Activated T-cell treated with anti-CD3 and anti-CD28 coated beads, Interleukin-2, amount 50 U/mL, for 4 hours (primary cell): ENCODE measurements around the gene DVL3. TPM values are rescaled to one million over a fixed set of nuclear protein-coding genes. Genes with fewer than 3 reads are reported as not detected.

ENCODE experiments used
- ATAC-seq, 2 donors: fragments of 200-7000 bp; cut with Tn5 transposase; one replicate each; pipeline ENCODE4 v1.10.0; 2021
- DNase-seq: peaks from one replicate; pipeline ENCODE4 v3.0.0-alpha.2; 2020
- H3K27me3 Mint-ChIP-seq: one replicate; pipeline ENCODE4 v1.8.0; 2021; ENCODE audit warnings: low read depth, mixed read lengths
- H3K36me3 Mint-ChIP-seq: one replicate; pipeline ENCODE4 v1.8.0; 2022; ENCODE audit warnings: mixed read lengths; ENCODE audit not compliant: insufficient read depth
- H3K4me1 Mint-ChIP-seq: one replicate; pipeline ENCODE4 v1.8.0; 2021; ENCODE audit warnings: low read depth, mixed read lengths
- H3K4me3 Mint-ChIP-seq: one replicate; pipeline ENCODE4 v1.8.0; 2021; ENCODE audit warnings: mild to moderate bottlenecking, moderate library complexity, mixed read lengths
- H3K9me3 Mint-ChIP-seq: one replicate; pipeline ENCODE4 v1.8.0; 2021; ENCODE audit warnings: mixed read lengths
- total RNA-seq, 3 donors: library from RNA; stranded (reverse); gene quantifications; one replicate each; pipeline ENCODE4 v1.2.1, GENCODE V29; 2021

Gene DVL3
- total RNA-seq, 3 donors from 2014 or later = 38.7 to 46.4 (median 40.3) TPM

- H3K36me3 Mint-ChIP-seq = peaks cover 20% of the 10 kb centered on the region
- no peaks in the 10 kb centered on the region for H3K9me3 Mint-ChIP-seq
- DNase-seq (no peak), ATAC-seq (no peak)
- no peaks in the 10 kb centered on the region for H3K4me1 Mint-ChIP-seq
- no peak overlapping the region for H3K4me3 Mint-ChIP-seq
- H3K27me3 Mint-ChIP-seq = no peaks in the 10 kb centered on the region
Measured at GRCh38 chr3:184196536-184196935, 41.4 kb downstream of the DVL3 start.

GRCh38 chr3:184198509-184198908 is 43.3 kb downstream of the DVL3 start:
- Mint-ChIP-seq H3K4me3 (no peak overlapping the region), H3K4me1 (no peaks in the 10 kb centered on the region), H3K9me3 (no peaks in the 10 kb centered on the region)

GRCh38 chr3:184200825-184201224 is 45.6 kb downstream of the DVL3 start:
- ATAC-seq (no peak), DNase-seq (no peak)
- no peaks in the 10 kb centered on the region for H3K4me1 Mint-ChIP-seq
- no peaks in the 10 kb centered on the region for H3K9me3 Mint-ChIP-seq
- no peak overlapping the region for H3K4me3 Mint-ChIP-seq
- H3K27me3 Mint-ChIP-seq = peaks cover 3% of the 10 kb centered on the region
- H3K36me3 Mint-ChIP-seq = no peaks in the 10 kb centered on the region

More at GRCh38 chr3:184198509-184198908, 43.3 kb downstream of the DVL3 start:
- no peak for DNase-seq
- ATAC-seq = no peak
- peaks cover 9% of the 10 kb centered on the region for H3K36me3 Mint-ChIP-seq
- no peaks in the 10 kb centered on the region for H3K27me3 Mint-ChIP-seq

- no peaks in the 10 kb centered on the region for H3K36me3 Mint-ChIP-seq
- no peaks in the 10 kb centered on the region for H3K9me3 Mint-ChIP-seq
- H3K4me3 Mint-ChIP-seq = no peak overlapping the region
- H3K4me1 Mint-ChIP-seq = no peaks in the 10 kb centered on the region
- no peak for DNase-seq
- ATAC-seq = no peak
- H3K27me3 Mint-ChIP-seq = peaks cover 16% of the 10 kb centered on the region
Measured at GRCh38 chr3:184203526-184203925, 48.3 kb downstream of the DVL3 start.

- no peak for ATAC-seq
- Mint-ChIP-seq H3K4me1 (no peaks in the 10 kb centered on the region), H3K4me3 (no peak overlapping the region), H3K9me3 (no peaks in the 10 kb centered on the region), H3K36me3 (no peaks in the 10 kb centered on the region), H3K27me3 (peaks cover 18% of the 10 kb centered on the region)
- DNase-seq = no peak
Measured at GRCh38 chr3:184209146-184209923, 54.2 kb downstream of the DVL3 start.

- no peak for ATAC-seq
- no peaks in the 10 kb centered on the region for H3K36me3 Mint-ChIP-seq
- H3K9me3 Mint-ChIP-seq = no peaks in the 10 kb centered on the region
- H3K4me1 Mint-ChIP-seq = no peaks in the 10 kb centered on the region
- H3K4me3 Mint-ChIP-seq = no peak overlapping the region
- peaks cover 10% of the 10 kb centered on the region for H3K27me3 Mint-ChIP-seq
- no peak for DNase-seq
Measured at GRCh38 chr3:184211297-184211696, 56.1 kb downstream of the DVL3 start.

- Mint-ChIP-seq H3K9me3 (no peaks in the 10 kb centered on the region), H3K4me1 (no peaks in the 10 kb centered on the region), H3K4me3 (no peak overlapping the region), H3K27me3 (peaks cover 7% of the 10 kb centered on the region), H3K36me3 (no peaks in the 10 kb centered on the region)
- no peak for ATAC-seq
- no peak for DNase-seq
Measured at GRCh38 chr3:184211718-184212117, 56.5 kb downstream of the DVL3 start.

- Mint-ChIP-seq H3K4me3 (no peak overlapping the region), H3K4me1 (no peaks in the 10 kb centered on the region), H3K27me3 (peaks cover 13% of the 10 kb centered on the region), H3K9me3 (no peaks in the 10 kb centered on the region), H3K36me3 (no peaks in the 10 kb centered on the region)
- no peak for ATAC-seq
- DNase-seq = no peak
Measured at GRCh38 chr3:184218814-184219213, 63.6 kb downstream of the DVL3 start.

GRCh38 chr3:184222521-184222920 is 67.3 kb downstream of the DVL3 start:
- Mint-ChIP-seq H3K4me1 (peaks cover 2% of the 10 kb centered on the region), H3K27me3 (peaks cover 29% of the 10 kb centered on the region), H3K36me3 (no peaks in the 10 kb centered on the region), H3K4me3 (no peak overlapping the region), H3K9me3 (no peaks in the 10 kb centered on the region)
- DNase-seq (no peak), ATAC-seq (no peak)

Other genes starting within 250 kb of the DVL3 start
- 10 to 100 TPM; 10.0 to 12.5 (median 12.4) TPM for gene ABCC5, start 137.5 kb upstream of the DVL3 start, total RNA-seq
- gene HTR3D, start 123.6 kb upstream of the DVL3 start, total RNA-seq = not detected
- not detected for gene HTR3C, start 102.3 kb upstream of the DVL3 start, total RNA-seq
- gene HTR3E, start 58.3 kb upstream of the DVL3 start, total RNA-seq = not detected
- 10 to 100 TPM; 91.7 to 94.5 (median 92.6) TPM for gene EIF2B5, start 20.0 kb upstream of the DVL3 start, total RNA-seq
- gene AP2M1, start 19.5 kb downstream of the DVL3 start, total RNA-seq = 100 to 1,000 TPM; 242 to 255 (median 251) TPM
- 10 to 100 TPM; 79.7 to 91.2 (median 84.4) TPM for gene ABCF3, start 30.8 kb downstream of the DVL3 start, total RNA-seq
- gene VWA5B2, start 74.2 kb downstream of the DVL3 start, total RNA-seq = under 1 TPM in 1 of 3 donors, not detected in 2; 0.16 TPM
- gene ALG3, start 93.6 kb downstream of the DVL3 start, total RNA-seq = 10 to 100 TPM; 89.9 to 93.7 (median 92.5) TPM
- gene EEF1AKMT4, start 94.3 kb downstream of the DVL3 start, total RNA-seq = 10 to 100 TPM; 15.2 to 19.7 (median 18.1) TPM
- gene CAMK2N2, start 106.2 kb downstream of the DVL3 start, total RNA-seq = under 1 TPM; 0.34 to 0.53 (median 0.35) TPM
- gene ECE2, start 120.6 kb downstream of the DVL3 start, total RNA-seq = not detected
- gene PSMD2, start 143.9 kb downstream of the DVL3 start, total RNA-seq = 100 to 1,000 TPM; 497 to 520 (median 498) TPM
- gene EIF4G1, start 159.2 kb downstream of the DVL3 start, total RNA-seq = 1,000 to 10,000 TPM in 2 of 3 donors, 100 to 1,000 TPM in 1; 990 to 1,057 (median 1,007) TPM
- gene FAM131A, start 182.2 kb downstream of the DVL3 start, total RNA-seq = 1 to 10 TPM; 3.5 to 4.4 (median 3.7) TPM
- gene CLCN2, start 206.2 kb downstream of the DVL3 start, total RNA-seq = 1 to 10 TPM; 4.5 to 5.2 (median 5.0) TPM
- 100 to 1,000 TPM; 146 to 170 (median 165) TPM for gene POLR2H, start 206.3 kb downstream of the DVL3 start, total RNA-seq
- gene THPO, start 222.8 kb downstream of the DVL3 start, total RNA-seq = not detected
- under 1 TPM in 2 of 3 donors, not detected in 1; 0.11 to 0.33 TPM for gene CHRD, start 224.7 kb downstream of the DVL3 start, total RNA-seq